ENCODE data around the gene MTAP. TPM values are rescaled to one million over a fixed set of nuclear protein-coding genes. Genes with fewer than 3 reads are reported as not detected.

Gene MTAP
- polyA plus RNA-seq, 1 donor from 2014 or later: 7.7 TPM

DNA sequence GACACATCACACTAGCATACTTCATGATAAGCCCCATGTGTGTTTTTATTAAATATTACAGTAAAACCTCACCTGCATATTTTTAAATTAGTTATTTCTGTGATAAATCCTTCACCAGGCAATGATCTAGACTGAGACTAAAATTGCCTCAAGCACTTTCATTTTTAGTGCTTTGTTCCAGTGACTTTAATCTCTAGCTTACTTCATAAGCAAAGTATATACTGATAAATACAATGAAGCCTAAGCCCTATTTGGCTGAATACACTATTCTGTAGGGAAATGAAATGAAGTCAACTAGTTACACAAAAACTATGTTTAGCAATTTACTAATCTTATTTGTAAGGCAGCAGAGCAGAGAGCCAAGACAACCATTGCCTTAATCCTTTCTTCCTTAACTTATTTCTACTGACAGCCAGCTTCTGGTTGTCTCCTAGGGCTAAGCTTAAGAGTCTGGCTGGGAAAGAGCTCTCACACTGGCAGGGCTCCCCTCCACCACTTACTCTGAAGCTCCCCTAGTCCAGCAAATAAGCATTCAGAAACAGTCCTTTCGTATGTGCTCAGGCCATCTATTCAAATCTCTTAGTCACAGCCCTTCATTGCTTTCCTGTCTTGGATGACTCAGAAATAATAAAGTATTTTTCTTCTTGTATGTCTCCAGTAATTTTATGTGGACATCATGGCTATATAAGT, 31.4 kb upstream of the MTAP start:
- Histone ChIP-seq H3K4me3 (ENCODE audit: low read length) (no peak overlapping the region), H3K27me3 (ENCODE audit: insufficient read depth, low read depth, low read length) (no peaks in the 10 kb centered on the region), H3K9ac (ENCODE audit: low read length) (no peak overlapping the region), H3K79me2 (replicated peaks; ENCODE audit: insufficient read depth, low read length) (no peaks in the 10 kb centered on the region), H3F3A (ENCODE audit: insufficient read depth, low read length, poor library complexity, severe bottlenecking) (no peaks in the 10 kb centered on the region), H2AFZ (ENCODE audit: low read depth, low read length) (no peak overlapping the region), H3K36me3 (ENCODE audit: insufficient read depth, low read length) (no peaks in the 10 kb centered on the region), H4K20me1 (ENCODE audit: insufficient read depth) (no peaks in the 10 kb centered on the region), H3K4me2 (ENCODE audit: low read length) (no peak overlapping the region), H3K27ac (ENCODE audit: low read length) (no peak overlapping the region), H3K9me3 (ENCODE audit: low read length) (no peaks in the 10 kb centered on the region), H3K9me2 (ENCODE audit: insufficient read depth, low read length) (no peaks in the 10 kb centered on the region)
- TF ChIP-seq RAD21 (conservative IDR thresholded peaks at IDR 0.05) (no peak), MXI1 (conservative IDR thresholded peaks at IDR 0.05; ENCODE audit: poor library complexity, severe bottlenecking) (no peak), POLR2AphosphoS5 (IDR thresholded peaks at IDR 0.05) (no peak), SMC3 (conservative IDR thresholded peaks at IDR 0.05; ENCODE audit: poor library complexity) (no peak), EZH2 (IDR thresholded peaks at IDR 0.05; ENCODE audit: borderline replicate concordance, insufficient read depth, low read length, poor library complexity, severe bottlenecking) (no peak), TAF1 (IDR thresholded peaks at IDR 0.05; ENCODE audit: low read depth) (no peak), EP300 (conservative IDR thresholded peaks at IDR 0.05; ENCODE audit: poor library complexity, severe bottlenecking) (no peak)
- TF ChIP-seq, protein P1, sequence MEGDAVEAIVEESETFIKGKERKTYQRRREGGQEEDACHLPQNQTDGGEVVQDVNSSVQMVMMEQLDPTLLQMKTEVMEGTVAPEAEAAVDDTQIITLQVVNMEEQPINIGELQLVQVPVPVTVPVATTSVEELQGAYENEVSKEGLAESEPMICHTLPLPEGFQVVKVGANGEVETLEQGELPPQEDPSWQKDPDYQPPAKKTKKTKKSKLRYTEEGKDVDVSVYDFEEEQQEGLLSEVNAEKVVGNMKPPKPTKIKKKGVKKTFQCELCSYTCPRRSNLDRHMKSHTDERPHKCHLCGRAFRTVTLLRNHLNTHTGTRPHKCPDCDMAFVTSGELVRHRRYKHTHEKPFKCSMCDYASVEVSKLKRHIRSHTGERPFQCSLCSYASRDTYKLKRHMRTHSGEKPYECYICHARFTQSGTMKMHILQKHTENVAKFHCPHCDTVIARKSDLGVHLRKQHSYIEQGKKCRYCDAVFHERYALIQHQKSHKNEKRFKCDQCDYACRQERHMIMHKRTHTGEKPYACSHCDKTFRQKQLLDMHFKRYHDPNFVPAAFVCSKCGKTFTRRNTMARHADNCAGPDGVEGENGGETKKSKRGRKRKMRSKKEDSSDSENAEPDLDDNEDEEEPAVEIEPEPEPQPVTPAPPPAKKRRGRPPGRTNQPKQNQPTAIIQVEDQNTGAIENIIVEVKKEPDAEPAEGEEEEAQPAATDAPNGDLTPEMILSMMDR (IDR thresholded peaks at IDR 0.05; ENCODE audit: poor library complexity, severe bottlenecking): no peak
- TF ChIP-seq, protein P2, sequence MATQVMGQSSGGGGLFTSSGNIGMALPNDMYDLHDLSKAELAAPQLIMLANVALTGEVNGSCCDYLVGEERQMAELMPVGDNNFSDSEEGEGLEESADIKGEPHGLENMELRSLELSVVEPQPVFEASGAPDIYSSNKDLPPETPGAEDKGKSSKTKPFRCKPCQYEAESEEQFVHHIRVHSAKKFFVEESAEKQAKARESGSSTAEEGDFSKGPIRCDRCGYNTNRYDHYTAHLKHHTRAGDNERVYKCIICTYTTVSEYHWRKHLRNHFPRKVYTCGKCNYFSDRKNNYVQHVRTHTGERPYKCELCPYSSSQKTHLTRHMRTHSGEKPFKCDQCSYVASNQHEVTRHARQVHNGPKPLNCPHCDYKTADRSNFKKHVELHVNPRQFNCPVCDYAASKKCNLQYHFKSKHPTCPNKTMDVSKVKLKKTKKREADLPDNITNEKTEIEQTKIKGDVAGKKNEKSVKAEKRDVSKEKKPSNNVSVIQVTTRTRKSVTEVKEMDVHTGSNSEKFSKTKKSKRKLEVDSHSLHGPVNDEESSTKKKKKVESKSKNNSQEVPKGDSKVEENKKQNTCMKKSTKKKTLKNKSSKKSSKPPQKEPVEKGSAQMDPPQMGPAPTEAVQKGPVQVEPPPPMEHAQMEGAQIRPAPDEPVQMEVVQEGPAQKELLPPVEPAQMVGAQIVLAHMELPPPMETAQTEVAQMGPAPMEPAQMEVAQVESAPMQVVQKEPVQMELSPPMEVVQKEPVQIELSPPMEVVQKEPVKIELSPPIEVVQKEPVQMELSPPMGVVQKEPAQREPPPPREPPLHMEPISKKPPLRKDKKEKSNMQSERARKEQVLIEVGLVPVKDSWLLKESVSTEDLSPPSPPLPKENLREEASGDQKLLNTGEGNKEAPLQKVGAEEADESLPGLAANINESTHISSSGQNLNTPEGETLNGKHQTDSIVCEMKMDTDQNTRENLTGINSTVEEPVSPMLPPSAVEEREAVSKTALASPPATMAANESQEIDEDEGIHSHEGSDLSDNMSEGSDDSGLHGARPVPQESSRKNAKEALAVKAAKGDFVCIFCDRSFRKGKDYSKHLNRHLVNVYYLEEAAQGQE (IDR thresholded peaks at IDR 0.05; ENCODE audit: borderline replicate concordance): no peak

DNA sequence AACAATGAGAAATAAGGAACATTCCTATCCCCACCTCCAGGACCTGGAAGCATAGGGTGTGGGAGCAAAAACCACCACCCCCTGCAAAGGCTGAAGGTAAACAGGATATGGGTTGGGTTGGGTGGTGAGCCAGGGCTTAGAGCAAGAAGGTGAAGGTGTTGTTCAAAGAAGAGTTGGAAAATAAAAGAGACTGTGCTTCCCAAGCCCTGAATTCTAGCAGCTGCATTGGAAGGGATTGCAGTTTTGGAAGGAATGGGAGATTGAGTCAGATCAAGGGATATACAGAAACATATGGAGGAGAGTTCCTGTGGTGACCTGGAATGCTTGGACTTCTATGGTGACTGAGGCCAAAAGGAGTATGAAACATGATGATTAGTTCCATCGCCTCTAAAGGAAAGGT, 24.7 kb upstream of the MTAP start:
- H3K9ac ChIP-seq (ENCODE audit: low read length): no peak overlapping the region
- no peaks in the 10 kb centered on the region for H3K36me3 ChIP-seq (ENCODE audit: insufficient read depth, low read length)
- H2AFZ ChIP-seq (ENCODE audit: low read depth, low read length): no peak overlapping the region
- no peaks in the 10 kb centered on the region for H3K79me2 ChIP-seq (replicated peaks; ENCODE audit: insufficient read depth, low read length)
- no peaks in the 10 kb centered on the region for H3F3A ChIP-seq (ENCODE audit: insufficient read depth, low read length, poor library complexity, severe bottlenecking)
- no peak for TF ChIP-seq POLR2AphosphoS5 (IDR thresholded peaks at IDR 0.05)
- TF ChIP-seq, protein P2 (IDR thresholded peaks at IDR 0.05; ENCODE audit: borderline replicate concordance): no peak
- no peak for TF ChIP-seq RAD21 (conservative IDR thresholded peaks at IDR 0.05)
- no peak for TF ChIP-seq MXI1 (conservative IDR thresholded peaks at IDR 0.05; ENCODE audit: poor library complexity, severe bottlenecking)
- TF ChIP-seq SMC3 (conservative IDR thresholded peaks at IDR 0.05; ENCODE audit: poor library complexity): no peak
- no peak for TF ChIP-seq EZH2 (IDR thresholded peaks at IDR 0.05; ENCODE audit: borderline replicate concordance, insufficient read depth, low read length, poor library complexity, severe bottlenecking)
- TF ChIP-seq, protein P1 (IDR thresholded peaks at IDR 0.05; ENCODE audit: poor library complexity, severe bottlenecking): no peak
- no peak for TF ChIP-seq TAF1 (IDR thresholded peaks at IDR 0.05; ENCODE audit: low read depth)
- H3K9me3 ChIP-seq (ENCODE audit: low read length): no peaks in the 10 kb centered on the region
- no peak overlapping the region for H3K27ac ChIP-seq (ENCODE audit: low read length)
- H3K4me3 ChIP-seq (ENCODE audit: low read length): no peak overlapping the region
- H3K4me2 ChIP-seq (ENCODE audit: low read length): no peak overlapping the region
- H4K20me1 ChIP-seq (ENCODE audit: insufficient read depth): no peaks in the 10 kb centered on the region
- no peaks in the 10 kb centered on the region for H3K9me2 ChIP-seq (ENCODE audit: insufficient read depth, low read length)
- no peaks in the 10 kb centered on the region for H3K27me3 ChIP-seq (ENCODE audit: insufficient read depth, low read depth, low read length)

All from neural cell (in vitro differentiated cells).